CD4-positive, alpha-beta T cell treated with Interleukin-21 for 1 hour (primary cell): ENCODE measurements around the gene USP25.

Source experiments
- DNase-seq: peaks from one replicate; pipeline ENCODE4 v3.0.0-alpha.2; 2020

The USP25 gene

DNA sequence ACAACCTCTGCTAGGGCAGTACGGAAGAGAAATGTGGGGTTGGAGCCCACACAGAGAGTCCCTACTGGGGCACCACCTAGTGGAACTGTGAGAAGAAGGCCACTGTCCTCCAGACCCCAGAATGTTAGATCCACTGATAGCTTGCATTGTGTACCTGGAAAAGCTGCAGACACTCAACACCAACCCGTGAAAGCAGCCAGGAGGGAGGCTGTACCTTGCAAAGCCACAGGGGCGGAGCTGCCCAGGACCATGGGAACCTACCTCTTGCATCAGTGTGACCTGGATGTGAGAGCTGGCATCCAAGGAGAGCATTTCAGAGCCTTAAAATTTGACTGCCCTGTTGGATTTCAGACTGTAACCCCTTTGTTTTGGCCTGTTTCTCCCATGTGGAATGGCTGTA is 85.5 kb downstream of the USP25 start:
- DNase-seq = no peak

DNA sequence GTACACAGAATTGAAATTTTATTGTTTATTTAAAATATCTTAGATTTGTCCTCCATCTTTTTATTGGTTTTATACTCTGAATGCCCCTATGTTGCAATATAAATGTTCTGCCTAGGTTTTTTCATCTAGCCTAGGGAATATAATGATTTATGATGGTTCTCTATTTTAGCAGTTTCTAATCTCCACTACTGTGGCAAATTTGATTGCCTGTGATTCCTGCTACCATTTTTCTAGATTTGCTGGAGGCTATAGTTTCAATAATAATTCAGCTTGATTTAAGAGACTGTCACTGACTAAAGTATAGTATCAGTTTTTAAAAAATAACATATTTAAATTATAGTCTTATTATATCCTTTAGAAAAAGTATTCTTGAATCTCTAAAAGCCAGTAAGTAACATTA is 90.5 kb downstream of the USP25 start:
- no peak for DNase-seq

DNA sequence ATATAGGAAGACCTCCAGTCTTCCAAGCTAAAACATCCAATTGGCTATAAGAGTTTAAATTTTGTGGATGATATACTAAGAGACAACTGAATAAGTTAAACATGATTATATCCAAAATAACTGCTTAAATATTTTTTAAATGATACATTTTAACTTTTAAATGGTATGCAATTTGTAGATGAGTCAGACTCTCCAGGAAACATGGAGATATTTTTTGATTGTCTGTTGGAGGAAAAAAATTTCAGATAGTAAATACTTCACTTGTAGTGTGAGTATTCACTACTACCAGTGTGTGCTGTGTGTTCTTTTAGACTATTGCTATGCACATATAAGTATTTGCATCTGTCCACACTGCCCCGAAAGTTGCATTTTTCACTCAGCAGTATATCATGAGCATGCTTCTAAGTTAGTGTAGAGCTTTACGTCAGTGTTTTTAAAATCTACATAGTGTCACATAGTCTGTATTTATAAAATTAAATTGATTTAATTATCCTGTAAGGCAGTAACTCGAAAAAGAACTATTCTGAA is 91.1 kb downstream of the USP25 start:
- DNase-seq = no peak

DNA sequence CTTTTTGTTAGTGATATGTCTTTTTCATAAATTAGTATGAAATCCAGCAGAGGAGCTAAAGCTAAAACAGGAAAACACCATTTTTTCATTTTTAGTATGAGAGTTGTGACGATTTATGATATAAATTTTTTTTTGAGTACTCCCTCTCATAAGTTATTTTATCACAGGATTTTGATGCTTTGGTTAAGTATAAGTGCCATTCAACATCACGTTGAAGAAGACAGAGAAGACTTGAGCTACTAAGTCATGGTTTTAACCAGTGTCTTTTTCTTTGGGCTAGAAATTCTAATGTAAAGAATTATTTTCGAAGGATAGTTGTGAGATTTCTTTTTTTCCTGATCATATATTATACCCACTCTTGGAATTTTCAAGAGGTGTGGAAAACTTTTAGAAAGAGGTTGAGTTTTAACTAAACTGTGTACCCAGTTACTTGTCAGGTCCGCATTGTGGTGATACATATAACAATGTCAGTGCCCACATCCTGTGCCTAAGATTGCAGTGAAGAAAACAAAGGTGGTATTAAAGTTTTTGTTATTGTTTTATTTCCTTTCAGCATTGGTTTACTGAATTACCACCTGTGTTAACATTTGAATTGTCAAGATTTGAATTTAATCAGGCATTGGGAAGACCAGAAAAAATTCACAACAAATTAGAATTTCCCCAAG is 93.8 kb downstream of the USP25 start:
- peak; percentile 43 for DNase-seq

GRCh38 chr21:15825700-15826099 is 95.9 kb downstream of the USP25 start:
- no peak for DNase-seq

GRCh38 chr21:15826147-15826780 is 96.5 kb downstream of the USP25 start:
- DNase-seq = peak; percentile 63

- DNase-seq = no peak
These were observed 97.3 kb downstream of the USP25 start for GRCh38 chr21:15826908-15827601.

DNA sequence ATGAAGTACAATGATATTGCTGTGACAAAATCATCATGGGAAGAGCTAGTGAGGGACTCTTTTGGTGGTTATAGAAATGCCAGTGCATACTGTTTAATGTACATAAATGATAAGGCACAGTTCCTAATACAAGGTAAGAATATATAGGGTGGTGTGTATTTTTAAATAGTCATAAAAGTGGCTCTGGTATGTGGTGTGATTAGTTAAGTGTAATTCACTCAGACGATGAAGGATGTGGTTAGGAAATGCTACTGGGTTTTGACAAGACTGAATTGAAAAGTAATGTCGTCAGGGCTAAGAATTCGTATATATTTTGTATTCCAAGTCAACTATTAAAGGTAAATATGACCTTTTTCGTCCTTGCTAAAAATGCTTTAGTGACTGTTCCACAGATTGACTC is 101.7 kb downstream of the USP25 start:
- DNase-seq = no peak

GRCh38 chr21:15837645-15838044 is 107.9 kb downstream of the USP25 start:
- no peak for DNase-seq

GRCh38 chr21:15839026-15839425 is 109.2 kb downstream of the USP25 start:
- no peak for DNase-seq

DNA sequence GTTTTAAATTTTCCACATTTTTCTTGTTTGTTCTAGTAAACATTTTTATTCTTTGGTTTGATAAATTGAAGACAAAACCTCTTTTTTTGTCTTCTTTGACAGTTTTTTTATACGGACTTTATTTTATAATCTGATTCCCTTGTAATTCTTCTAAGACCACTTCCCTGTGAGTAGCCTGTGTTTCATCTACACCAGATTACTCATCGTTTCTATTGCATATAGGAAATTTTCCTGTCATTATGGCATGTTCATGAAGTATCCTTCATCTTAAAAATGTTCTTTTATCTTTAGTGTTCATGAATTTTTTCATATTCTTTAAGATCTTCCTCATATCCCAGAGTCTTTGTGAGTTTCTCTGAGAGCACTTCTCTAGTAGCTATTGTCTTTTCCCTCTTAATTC is 109.8 kb downstream of the USP25 start:
- no peak for DNase-seq

DNA sequence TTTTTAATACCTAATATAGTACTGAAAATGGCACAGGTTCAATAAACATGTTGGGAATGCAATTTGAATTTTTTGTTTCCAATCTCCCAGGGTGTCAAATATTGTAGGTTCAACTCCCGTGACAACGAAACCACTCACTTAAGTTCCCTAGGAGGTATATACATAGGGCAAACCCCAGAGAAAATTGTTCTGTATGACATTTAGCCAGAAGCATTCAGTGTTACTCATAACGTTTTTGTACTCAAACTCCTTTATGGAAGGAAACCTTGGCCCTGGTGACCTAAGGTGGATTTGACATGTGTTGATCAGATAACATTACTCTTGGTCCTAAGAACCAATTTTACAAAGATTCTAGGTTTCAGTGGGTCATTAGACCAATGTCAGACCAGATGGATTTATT is 110.6 kb downstream of the USP25 start:
- DNase-seq = no peak

- DNase-seq = no peak
These were observed 112.2 kb downstream of the USP25 start for GRCh38 chr21:15841856-15842564.

DNA sequence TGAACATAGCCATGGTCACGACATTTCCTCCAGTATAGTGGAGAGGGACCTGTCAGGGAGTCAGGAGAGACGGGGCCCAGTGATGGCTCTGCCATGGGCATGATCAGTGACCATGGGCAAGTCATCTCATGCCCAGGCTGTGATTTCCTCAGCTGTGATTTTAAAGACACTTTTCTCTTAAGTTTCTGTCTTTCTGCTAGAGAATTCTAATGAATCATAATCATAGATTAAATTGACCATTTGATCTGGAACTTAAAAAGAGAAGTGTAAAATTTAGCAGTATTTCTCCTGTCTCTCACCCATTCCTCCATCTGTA is 112.7 kb downstream of the USP25 start:
- no peak for DNase-seq

DNA sequence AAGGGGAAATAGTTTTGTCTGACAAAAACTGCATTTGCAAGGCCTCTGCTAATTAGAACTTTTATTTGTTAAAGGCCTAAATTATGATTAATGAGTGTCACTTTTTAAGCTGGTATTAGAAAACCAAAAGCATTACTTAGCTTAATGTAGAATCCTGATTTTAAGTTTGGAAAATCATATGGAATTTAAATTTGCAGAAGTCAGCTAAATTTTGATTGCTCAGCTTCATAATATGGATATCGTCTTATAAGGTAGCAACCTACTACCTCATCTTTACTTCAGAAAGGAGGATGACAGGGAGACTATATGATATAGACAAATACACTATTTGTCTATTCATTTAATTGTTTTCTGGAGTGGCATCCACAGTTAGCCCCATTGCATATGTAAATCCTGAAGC is 114.0 kb downstream of the USP25 start:
- DNase-seq = no peak

GRCh38 chr21:15848634-15849560 is 119.1 kb downstream of the USP25 start:
- no peak for DNase-seq

GRCh38 chr21:15849927-15850326 is 120.1 kb downstream of the USP25 start:
- DNase-seq = no peak

GRCh38 chr21:15850645-15851044 is 120.9 kb downstream of the USP25 start:
- DNase-seq = no peak

- no peak for DNase-seq
These were observed 122.4 kb downstream of the USP25 start for GRCh38 chr21:15852146-15852545.

GRCh38 chr21:15853126-15853525 is 123.3 kb downstream of the USP25 start:
- no peak for DNase-seq

DNA sequence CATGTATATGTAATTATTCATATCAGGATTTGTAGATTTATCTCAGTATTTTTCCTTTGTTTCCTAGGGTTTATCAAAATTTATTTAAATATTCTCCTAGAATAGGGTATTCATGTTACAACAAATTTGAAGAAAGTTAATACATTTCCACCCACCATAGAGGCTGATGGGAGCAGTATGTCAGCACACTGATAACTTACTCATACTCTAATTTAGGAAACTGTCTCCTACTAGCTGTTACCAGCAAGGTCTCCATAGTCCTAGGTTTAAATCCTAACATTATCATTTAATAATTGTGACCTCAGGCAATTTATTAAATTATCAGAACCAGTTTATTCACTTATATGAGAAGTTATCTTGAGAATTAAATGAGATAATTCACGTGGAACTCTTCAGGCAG is 127.0 kb downstream of the USP25 start:
- no peak for DNase-seq

- no peak for DNase-seq
These were observed 128.0 kb downstream of the USP25 start for GRCh38 chr21:15857740-15858139.

- DNase-seq = no peak
These were observed 130.8 kb downstream of the USP25 start for GRCh38 chr21:15860541-15860940.
